Activated T-helper 9 cell treated with anti-CD3 and anti-CD28 coated beads, Interleukin-2, amount 50 U/mL, for 16 hours (primary cell): ENCODE results near the gene ZNF682.
"Not testable (repeated sequence)": the region's sequence is repeated elsewhere in the genome, so short reads cannot be mapped to it uniquely, and the experiment has no call there.

Experiments used
- DNase-seq: peaks from one replicate; pipeline ENCODE4 v3.0.0-alpha.2; 2020; ENCODE audit warnings: low read depth

Gene ZNF682

DNA sequence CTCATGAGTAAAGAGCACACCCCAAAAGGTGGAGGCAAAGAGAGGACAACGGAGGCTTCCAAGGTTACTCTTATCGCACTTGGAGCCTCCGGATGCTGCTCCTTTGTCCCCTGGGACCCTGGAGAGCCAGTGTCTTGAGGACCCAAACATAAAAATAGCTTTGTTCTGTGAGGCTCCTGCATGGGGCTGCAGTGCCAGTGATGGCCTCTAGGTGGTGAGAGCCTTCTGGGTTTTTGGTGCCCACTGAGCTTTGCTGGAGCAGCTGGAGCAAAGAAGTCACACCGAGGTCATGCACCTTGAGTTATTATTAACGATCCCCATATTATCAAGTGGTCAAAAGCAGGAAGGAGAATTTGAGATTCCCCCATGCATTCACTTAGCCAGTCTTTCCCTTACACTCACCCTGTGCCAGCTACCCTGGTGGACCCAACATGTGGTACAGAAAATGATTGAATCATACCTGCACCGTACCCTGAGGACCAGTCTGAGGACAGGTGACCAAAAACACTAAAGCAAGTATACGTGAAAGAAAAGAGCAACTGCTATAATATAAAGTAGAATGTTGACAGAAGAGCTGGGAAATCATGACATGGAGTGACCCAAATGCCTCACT, 41.5 kb downstream of the ZNF682 start:
- DNase-seq, result peak; percentile 23

- no peak for DNase-seq
Measured at GRCh38 chr19:19966862-19967261, 72.4 kb downstream of the ZNF682 start.

DNA sequence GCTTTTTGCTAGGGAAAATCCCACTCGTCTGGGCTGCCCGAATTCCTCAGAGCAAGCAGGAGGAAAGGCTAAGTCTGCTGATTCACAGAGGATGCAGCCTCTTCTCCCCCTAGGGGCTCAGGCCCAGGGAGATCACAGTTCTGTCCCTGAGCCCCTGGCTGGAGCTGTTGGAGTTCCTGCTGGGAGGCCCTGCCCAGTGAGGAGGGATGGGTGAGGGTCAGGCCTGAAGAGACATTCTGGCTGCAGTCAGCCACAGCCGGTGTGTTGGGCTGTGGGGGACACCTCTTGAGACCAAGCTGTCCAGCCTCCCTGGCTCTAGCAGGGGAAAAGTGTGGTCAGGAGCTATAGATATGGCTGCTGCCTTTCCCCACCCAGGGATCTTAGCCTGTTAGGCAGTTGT, 73.2 kb downstream of the ZNF682 start:
- not testable (repeated sequence) for DNase-seq

DNA sequence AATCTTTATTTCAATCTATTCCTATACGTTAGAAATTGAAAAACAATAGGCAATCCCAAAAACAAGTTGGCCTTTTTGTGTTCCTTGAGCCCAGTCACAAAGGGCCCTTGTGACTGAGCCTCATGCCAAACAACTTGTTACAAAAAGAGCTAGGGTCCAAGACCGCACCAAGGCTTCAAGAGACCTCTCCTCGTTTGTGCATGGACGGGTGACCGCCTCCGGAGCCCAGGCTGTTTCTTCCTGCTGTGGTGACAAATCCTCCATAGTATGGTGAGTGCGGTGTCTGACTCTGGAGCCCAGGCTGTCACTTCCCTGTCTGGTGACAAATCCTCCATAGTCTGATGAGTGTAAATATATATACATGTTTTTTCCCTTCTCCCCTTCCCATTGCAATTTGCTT, 74.9 kb downstream of the ZNF682 start:
- DNase-seq, result no peak

DNA sequence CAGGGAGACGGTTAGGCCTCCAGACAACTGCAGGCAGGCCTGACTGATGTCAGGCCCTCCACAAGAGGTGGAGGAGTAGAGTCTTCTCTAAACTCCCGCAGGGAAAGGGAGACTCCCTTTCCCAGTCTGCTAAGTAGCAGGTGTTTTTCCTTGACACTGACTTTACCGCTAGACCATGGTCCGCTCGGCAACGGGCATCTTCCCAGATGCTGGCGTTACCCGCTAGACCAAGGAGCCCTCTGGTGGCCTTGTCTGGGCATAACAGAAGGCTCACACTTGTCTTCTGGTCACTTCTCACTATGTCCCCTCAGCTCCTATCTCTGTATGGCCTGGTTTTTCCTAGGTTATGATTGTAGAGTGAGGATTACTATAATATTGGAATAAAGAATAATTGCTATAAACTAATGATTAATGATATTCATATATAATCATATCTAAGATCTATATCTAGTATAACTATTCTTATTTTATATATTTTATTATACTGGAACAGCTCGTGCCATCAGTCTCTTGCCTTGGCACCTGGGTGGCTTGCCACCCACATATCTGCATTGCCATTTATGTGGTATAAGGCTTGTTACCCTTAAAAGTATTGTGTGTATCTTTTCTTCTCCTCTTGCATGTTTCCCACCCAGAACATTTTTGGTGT, 80.0 kb downstream of the ZNF682 start:
- peak; percentile 43 for DNase-seq

- DNase-seq, result not testable (repeated sequence)
Measured at GRCh38 chr19:19957766-19958165, 81.5 kb downstream of the ZNF682 start.

DNA sequence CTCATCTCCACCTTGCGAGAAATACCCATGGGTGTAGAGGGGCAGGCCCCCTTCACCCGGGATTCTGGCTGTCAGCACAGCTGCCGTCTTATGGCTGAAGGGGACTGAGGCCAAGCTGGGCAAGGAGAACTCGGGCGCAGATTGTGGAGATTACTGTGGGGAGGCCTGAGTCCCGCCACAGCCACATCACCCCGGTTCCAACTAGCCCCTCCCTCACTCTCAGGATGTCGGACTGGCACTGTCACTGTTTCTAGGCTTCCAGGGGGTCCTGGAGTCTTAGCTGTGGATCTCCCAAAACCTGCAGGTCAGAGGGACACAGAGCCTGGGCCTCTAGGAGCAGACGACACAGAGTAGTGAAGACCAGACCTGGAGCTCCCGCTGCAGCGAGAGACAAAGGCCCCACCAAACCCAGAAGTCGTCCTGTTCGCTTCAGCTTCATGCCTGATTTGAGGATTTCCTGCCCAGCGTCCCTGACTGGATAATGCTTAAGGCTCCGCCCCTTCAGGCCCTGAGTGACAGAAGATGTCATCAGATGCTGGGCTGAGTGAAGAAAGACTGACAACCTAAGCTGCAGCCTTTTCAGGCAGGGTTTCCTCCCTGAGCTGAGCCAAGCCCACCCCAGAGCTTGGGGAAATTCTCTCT, 82.8 kb downstream of the ZNF682 start:
- DNase-seq, result no peak

DNA sequence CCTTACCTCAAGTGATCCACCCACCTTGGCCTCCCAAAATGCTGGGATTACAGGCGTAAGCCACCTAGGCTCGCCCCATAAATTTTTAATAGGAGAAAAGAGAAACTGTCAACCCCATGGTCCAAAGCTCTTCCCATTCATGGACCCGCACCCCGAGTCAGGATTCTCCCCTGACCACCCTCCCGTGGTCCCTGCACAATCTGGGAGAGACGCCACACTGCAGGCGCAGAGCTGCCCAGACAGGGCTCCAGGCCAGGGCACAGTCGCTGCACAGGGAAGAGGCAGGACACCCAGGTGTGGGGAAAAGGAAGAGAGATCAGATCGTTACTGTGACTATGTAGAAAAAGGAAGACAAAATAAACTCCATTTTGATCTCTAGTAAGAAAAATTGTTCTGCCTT, 84.1 kb downstream of the ZNF682 start:
- DNase-seq, result no peak
